Prostate gland (tissue), 2 donors: Measurements from ENCODE around the gene RPP21.

ENCODE experiments used
- CTCF ChIP-seq, 4 experiments: fragments of 200-600 bp in 2 of 4; fragments of 450-650 bp in 2 of 4; sonication (generic) in 2 of 4; IDR thresholded peaks; 1 replicate in 3 of 4; 2 replicates in 1 of 4; pipeline ENCODE4 v1.5.1; 2016 to 2019; ENCODE audit warnings: antibody characterized with exemption in 4 of 4, mild to moderate bottlenecking in 2 of 4, moderate library complexity in 2 of 4
- POLR2A ChIP-seq: fragments of 450-650 bp; IDR thresholded peaks from one replicate; pipeline ENCODE4 v1.6.1; 2016; ENCODE audit warnings: antibody characterized with exemption, mild to moderate bottlenecking
- POLR2AphosphoS5 ChIP-seq: sonication (generic); formaldehyde crosslinking; IDR thresholded peaks from one replicate; pipeline ENCODE4 v1.6.1; 2017; ENCODE audit warnings: antibody characterized with exemption

GRCh38 chr6:30325150-30325872 lies 19.6 kb upstream of the RPP21 start:
- no peak for TF ChIP-seq POLR2AphosphoS5
- no peak for TF ChIP-seq CTCF (IDR thresholded peaks at IDR 0.05)
- no peak for TF ChIP-seq POLR2A
